ENCODE data around the gene PRTFDC1.
"Not testable (repeated sequence)": the region's sequence is repeated elsewhere in the genome, so short reads cannot be mapped to it uniquely, and the experiment has no call there.

The PRTFDC1 gene

GRCh38 chr10:24849501-24850299 is 102.7 kb downstream of the PRTFDC1 start:
- TF ChIP-seq ZNF274 (IDR thresholded peaks at IDR 0.05; ENCODE audit: low read depth, low read length) = no peak
- H3K4me3 ChIP-seq (ENCODE audit: low read length) = no peak overlapping the region

DNA sequence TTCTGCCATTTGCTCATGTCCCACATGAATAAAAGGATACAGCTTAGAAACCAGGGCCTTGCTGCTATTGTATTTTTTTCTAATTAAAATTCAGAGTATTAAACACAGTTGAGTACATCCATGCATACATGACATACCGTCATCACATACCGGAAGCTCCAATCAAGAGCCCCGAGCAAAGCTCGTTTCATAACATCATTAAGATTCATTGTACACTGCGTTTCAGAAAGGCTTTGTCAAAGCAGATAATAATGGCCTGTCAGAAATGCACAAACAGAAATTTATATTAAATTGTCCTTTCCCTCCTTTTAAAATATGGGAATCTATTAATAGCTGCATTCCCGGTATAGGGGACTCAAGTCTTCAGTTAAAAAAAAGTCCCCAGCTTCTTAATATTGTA is 103.4 kb downstream of the PRTFDC1 start:
- H3K4me3 ChIP-seq (ENCODE audit: low read length) = no peak overlapping the region
- no peak for TF ChIP-seq ZNF274 (IDR thresholded peaks at IDR 0.05; ENCODE audit: low read depth, low read length)

DNA sequence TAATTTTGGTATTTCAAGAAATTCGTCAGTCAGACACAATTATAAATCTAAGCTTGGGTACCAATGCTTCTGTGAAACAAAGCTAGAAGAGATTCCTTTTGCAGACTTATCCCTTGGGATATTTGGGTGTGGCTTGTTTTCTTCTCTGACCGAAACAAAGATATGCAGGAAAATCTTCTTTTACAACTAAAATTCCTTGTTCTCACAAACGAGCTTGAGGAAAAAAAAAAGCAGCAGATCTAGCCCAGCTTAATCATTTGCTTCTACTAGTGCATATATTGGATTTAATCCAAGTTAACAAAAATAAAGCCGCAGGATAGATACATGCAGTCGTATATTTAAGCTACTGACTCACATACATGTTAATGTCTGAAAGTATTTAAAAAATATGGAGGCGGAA is 104.2 kb downstream of the PRTFDC1 start:
- H3K4me3 ChIP-seq (ENCODE audit: low read length) = no peak overlapping the region
- TF ChIP-seq ZNF274 (IDR thresholded peaks at IDR 0.05; ENCODE audit: low read depth, low read length) = no peak

DNA sequence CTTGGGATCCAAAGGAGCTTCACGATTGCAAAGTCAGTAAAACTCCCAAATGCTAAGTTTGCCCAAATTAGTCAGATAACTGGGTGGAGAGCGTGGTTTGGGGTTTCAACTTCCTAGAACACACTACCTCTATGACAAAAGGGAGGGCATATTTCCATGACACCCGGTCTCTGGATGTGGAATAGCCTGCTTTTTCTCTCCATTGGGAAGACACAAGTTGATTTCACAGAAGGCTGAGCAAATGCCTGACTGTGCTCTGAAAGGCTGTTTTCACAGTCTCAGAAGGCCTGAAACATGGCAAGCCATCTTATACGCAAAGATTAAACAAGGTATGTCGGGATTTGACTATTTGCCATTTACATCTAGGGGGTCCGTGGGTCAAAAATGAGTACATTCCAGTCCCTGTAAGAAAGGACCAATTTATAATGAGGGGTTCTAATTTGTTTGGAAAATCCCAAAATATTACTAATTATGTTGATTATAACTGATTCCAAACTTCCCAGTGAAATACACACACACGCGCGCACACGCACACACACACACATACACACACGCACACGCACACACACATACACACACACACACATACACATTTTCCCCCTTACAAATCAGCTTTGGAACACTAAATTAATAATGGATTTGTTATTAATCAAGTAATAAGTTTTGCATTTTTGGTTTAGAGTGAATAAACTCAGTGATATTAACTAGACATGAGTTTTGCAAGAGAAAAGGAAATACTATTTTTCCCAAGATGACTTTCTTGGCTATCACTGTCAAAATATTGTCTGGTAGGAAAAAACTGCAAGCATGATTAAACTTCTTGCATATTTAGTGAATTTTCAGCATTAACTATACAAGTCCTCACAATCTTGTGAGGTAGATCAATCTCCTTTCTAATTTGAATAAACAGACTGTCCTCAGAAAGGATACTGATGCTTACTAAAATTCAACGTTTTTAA is 105.0 kb downstream of the PRTFDC1 start:
- no peak for TF ChIP-seq ZNF274 (IDR thresholded peaks at IDR 0.05; ENCODE audit: low read depth, low read length)
- H3K4me3 ChIP-seq (ENCODE audit: low read length) = no peak overlapping the region

GRCh38 chr10:24844742-24845141 is 107.7 kb downstream of the PRTFDC1 start:
- H3K4me3 ChIP-seq (ENCODE audit: low read length) = no peak overlapping the region
- TF ChIP-seq ZNF274 (IDR thresholded peaks at IDR 0.05; ENCODE audit: low read depth, low read length) = no peak

- TF ChIP-seq ZNF274 (IDR thresholded peaks at IDR 0.05; ENCODE audit: low read depth, low read length) = no peak
- no peak overlapping the region for H3K4me3 ChIP-seq (ENCODE audit: low read length)
Observed at GRCh38 chr10:24843256-24843655, 109.2 kb downstream of the PRTFDC1 start.

GRCh38 chr10:24842856-24843255 is 109.5 kb downstream of the PRTFDC1 start:
- H3K4me3 ChIP-seq (ENCODE audit: low read length) = no peak overlapping the region
- TF ChIP-seq ZNF274 (IDR thresholded peaks at IDR 0.05; ENCODE audit: low read depth, low read length) = no peak

- no peak overlapping the region for H3K4me3 ChIP-seq (ENCODE audit: low read length)
- TF ChIP-seq ZNF274 (IDR thresholded peaks at IDR 0.05; ENCODE audit: low read depth, low read length) = no peak
Observed at GRCh38 chr10:24841530-24841929, 110.9 kb downstream of the PRTFDC1 start.

- no peak for TF ChIP-seq ZNF274 (IDR thresholded peaks at IDR 0.05; ENCODE audit: low read depth, low read length)
- no peak overlapping the region for H3K4me3 ChIP-seq (ENCODE audit: low read length)
Observed at GRCh38 chr10:24840784-24841183, 111.6 kb downstream of the PRTFDC1 start.

GRCh38 chr10:24837781-24838180 is 114.6 kb downstream of the PRTFDC1 start:
- not testable (repeated sequence) for H3K4me3 ChIP-seq (ENCODE audit: low read length)

GRCh38 chr10:24834869-24835268 is 117.5 kb downstream of the PRTFDC1 start:
- no peak for TF ChIP-seq ZNF274 (IDR thresholded peaks at IDR 0.05; ENCODE audit: low read depth, low read length)
- no peak overlapping the region for H3K4me3 ChIP-seq (ENCODE audit: low read length)

DNA sequence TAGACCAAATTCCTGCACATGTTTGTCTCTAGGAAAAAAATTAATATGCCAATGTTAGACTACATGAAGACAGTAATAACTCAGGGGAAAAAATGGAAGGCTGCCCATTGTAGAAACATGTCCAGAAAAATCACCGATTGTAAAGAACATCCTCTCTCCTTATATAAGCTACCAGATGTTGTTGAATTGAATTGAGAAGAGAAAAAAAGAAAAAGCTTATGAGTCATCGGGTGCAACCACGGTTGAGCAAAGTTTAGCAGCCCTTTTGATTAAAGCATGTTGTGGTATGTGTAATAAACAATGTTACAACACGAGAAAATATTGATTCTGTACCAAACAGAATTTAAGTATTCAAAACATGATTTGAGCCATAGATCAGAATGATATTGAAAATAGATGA is 126.4 kb downstream of the PRTFDC1 start:
- TF ChIP-seq ZNF274 (IDR thresholded peaks at IDR 0.05; ENCODE audit: low read depth, low read length) = no peak
- no peak overlapping the region for H3K4me3 ChIP-seq (ENCODE audit: low read length)

GRCh38 chr10:24825551-24825950 is 126.9 kb downstream of the PRTFDC1 start:
- TF ChIP-seq ZNF274 (IDR thresholded peaks at IDR 0.05; ENCODE audit: low read depth, low read length) = no peak
- no peak overlapping the region for H3K4me3 ChIP-seq (ENCODE audit: low read length)

DNA sequence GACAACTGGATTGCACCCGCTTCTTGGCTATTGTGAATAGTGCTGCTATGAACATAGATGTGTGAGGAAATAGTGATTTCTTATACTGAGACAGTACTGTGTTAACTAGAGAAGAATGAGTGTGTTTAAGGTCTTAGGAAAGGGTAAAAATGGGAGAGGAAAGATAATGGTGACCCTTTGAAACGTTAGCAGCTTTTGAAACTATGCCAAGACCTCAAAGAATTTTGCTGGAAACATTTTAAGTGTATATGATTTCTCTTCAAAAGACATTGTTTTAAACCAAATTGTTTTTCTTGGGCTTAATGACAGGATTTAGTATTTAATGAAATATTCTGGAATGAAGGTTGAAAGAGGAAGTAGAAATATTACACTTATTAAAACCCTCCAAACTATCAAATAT is 127.9 kb downstream of the PRTFDC1 start:
- TF ChIP-seq ZNF274 (IDR thresholded peaks at IDR 0.05; ENCODE audit: low read depth, low read length) = no peak
- H3K4me3 ChIP-seq (ENCODE audit: low read length) = no peak overlapping the region

DNA sequence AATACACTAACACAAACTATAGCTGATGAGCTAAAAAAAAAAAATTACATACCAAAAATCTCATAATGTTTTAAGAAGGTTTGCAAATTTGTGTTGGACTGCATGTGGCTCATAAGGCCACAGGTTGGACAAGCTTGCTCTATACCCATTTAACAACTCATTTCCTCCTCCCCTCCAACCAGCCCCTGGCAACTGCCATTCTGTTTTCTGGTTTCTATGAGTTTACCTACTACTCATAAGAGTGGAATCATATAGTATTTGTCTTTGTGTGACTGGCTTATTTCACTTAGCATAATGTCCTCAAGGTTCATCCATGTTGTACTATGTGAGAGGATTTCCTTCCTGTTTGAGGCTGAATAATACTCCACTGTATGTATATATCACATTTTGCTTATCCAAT is 128.3 kb downstream of the PRTFDC1 start:
- TF ChIP-seq ZNF274 (IDR thresholded peaks at IDR 0.05; ENCODE audit: low read depth, low read length) = no peak
- no peak overlapping the region for H3K4me3 ChIP-seq (ENCODE audit: low read length)

Data from GM08714 (cell line).